NT2/D1 (cell line): Measurements from ENCODE around the gene RAP1GAP2.

Experiments used
- SUZ12 ChIP-seq: IDR thresholded peaks from 2 replicates; pipeline ENCODE4 v1.6.1; 2011; ENCODE audit not compliant: insufficient read length, insufficient read depth; ENCODE audit errors: extremely low read depth
- YY1 ChIP-seq: IDR thresholded peaks from 2 replicates; pipeline ENCODE4 v1.6.1; 2011; ENCODE audit not compliant: insufficient read length, insufficient read depth

GRCh38 chr17:2950846-2951245, 154.6 kb downstream of the RAP1GAP2 start:
- TF ChIP-seq SUZ12 (no peak), YY1 (no peak)
